ENCODE results near the gene NTNG1.

- TF ChIP-seq CTCF (IDR thresholded peaks at IDR 0.05) (no peak), POLR2A (IDR thresholded peaks at IDR 0.05) (no peak), EP300 (IDR thresholded peaks at IDR 0.05) (no peak)
These were observed 84.9 kb downstream of the NTNG1 start for GRCh38 chr1:107225706-107226105.

Measured in ovary (tissue), 3 donors.